ENCODE data around the gene CDC14B.

GRCh38 chr9:96661711-96662110, 42.1 kb upstream of the CDC14B start:
- no peak for TF ChIP-seq EZH2phosphoT487 (IDR thresholded peaks at IDR 0.05; ENCODE audit: low read length)
- TF ChIP-seq, protein P1, sequence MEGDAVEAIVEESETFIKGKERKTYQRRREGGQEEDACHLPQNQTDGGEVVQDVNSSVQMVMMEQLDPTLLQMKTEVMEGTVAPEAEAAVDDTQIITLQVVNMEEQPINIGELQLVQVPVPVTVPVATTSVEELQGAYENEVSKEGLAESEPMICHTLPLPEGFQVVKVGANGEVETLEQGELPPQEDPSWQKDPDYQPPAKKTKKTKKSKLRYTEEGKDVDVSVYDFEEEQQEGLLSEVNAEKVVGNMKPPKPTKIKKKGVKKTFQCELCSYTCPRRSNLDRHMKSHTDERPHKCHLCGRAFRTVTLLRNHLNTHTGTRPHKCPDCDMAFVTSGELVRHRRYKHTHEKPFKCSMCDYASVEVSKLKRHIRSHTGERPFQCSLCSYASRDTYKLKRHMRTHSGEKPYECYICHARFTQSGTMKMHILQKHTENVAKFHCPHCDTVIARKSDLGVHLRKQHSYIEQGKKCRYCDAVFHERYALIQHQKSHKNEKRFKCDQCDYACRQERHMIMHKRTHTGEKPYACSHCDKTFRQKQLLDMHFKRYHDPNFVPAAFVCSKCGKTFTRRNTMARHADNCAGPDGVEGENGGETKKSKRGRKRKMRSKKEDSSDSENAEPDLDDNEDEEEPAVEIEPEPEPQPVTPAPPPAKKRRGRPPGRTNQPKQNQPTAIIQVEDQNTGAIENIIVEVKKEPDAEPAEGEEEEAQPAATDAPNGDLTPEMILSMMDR (IDR thresholded peaks at IDR 0.05; ENCODE audit: low read length): no peak

All from MM.1S (cell line).